IMR-90 (cell line): ENCODE results near the gene ZBTB33.

Experiments
- FOS ChIP-seq: fragments of 150-350 bp; IDR thresholded peaks from 2 replicates; pipeline ENCODE4 v1.6.1; 2016; ENCODE audit warnings: low read depth, low read length
- MXI1 ChIP-seq: IDR thresholded peaks from 2 replicates; pipeline ENCODE4 v1.6.1; 2012; ENCODE audit warnings: low read depth, mild to moderate bottlenecking, low read length, moderate library complexity, borderline replicate concordance
- POLR2A ChIP-seq: IDR thresholded peaks from 2 replicates; pipeline ENCODE4 v1.6.1; 2012; ENCODE audit warnings: mild to moderate bottlenecking, low read depth, low read length
- RAD21 ChIP-seq: IDR thresholded peaks from 2 replicates; pipeline ENCODE4 v1.6.1; 2012; ENCODE audit warnings: low read length, improper control_type of control experiment
- SMC3 ChIP-seq: fragments of 150-350 bp; IDR thresholded peaks from 2 replicates; pipeline ENCODE4 v1.6.1; 2016; ENCODE audit warnings: low read depth, mild to moderate bottlenecking, antibody characterized with exemption, low read length, moderate library complexity
- TF ChIP-seq, protein P1 (sequence below): conservative IDR thresholded peaks from 2 replicates; pipeline ENCODE4 v1.5.1; 2012; ENCODE audit warnings: mild to moderate bottlenecking, low read depth, low read length, improper control_type of control experiment

DNA sequence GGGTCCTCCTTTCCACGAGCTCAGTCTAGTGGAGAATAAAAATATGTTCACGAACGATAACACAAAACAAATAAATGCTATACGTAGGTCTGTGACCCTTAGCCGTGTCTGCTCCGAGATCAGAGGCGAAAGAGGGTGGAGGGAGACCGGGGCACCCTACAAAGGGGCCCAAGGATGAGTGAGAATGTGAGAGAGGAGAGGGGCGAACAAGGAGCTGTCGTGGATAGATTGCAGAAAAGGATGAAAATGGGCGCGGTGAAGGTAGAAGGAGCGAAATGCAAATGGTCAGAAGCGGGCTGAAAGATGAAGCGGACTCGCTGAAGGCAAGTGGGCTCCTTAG, 6.2 kb upstream of the ZBTB33 start:
- TF ChIP-seq RAD21, result no peak
- TF ChIP-seq, protein P1, sequence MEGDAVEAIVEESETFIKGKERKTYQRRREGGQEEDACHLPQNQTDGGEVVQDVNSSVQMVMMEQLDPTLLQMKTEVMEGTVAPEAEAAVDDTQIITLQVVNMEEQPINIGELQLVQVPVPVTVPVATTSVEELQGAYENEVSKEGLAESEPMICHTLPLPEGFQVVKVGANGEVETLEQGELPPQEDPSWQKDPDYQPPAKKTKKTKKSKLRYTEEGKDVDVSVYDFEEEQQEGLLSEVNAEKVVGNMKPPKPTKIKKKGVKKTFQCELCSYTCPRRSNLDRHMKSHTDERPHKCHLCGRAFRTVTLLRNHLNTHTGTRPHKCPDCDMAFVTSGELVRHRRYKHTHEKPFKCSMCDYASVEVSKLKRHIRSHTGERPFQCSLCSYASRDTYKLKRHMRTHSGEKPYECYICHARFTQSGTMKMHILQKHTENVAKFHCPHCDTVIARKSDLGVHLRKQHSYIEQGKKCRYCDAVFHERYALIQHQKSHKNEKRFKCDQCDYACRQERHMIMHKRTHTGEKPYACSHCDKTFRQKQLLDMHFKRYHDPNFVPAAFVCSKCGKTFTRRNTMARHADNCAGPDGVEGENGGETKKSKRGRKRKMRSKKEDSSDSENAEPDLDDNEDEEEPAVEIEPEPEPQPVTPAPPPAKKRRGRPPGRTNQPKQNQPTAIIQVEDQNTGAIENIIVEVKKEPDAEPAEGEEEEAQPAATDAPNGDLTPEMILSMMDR, result no peak
- TF ChIP-seq POLR2A, result no peak
- no peak for TF ChIP-seq SMC3
- no peak for TF ChIP-seq MXI1
- TF ChIP-seq FOS, result no peak
